ENCODE data around the gene WFIKKN2. TPM values are rescaled to one million over a fixed set of nuclear protein-coding genes. Genes with fewer than 3 reads are reported as not detected.

The WFIKKN2 gene
- total and polyA plus RNA-seq, 2 of the 13 experiments (the other 11 are each of a cell fraction or from before 2014, with no cell fraction given): not detected

DNA sequence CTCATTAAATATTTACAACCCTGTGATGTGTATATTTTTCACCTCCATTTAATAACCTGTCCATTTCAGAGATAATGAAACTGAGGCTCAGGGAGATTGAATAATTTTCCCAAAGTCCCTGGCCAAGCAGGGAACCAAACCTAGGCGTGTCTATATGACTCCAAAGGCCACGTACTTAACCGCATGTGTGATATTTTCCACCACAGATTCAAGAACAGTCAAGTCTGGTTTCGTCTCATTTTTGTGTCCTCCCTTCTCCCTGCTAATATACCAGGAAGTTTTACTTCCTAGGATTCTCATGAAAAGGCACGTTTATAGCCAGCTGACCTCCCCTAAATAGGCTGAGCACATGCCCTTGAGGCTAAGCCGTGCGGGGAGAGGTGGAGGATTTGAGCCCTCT, 15.3 kb downstream of the WFIKKN2 start (continued):
- TF ChIP-seq ZNF484 (CRISPR knock-in tag; IDR thresholded peaks at IDR 0.05; ENCODE audit: borderline replicate concordance, low read depth) (no peak), TRIM24 (CRISPR knock-in tag; IDR thresholded peaks at IDR 0.05) (no peak), ARNTL (CRISPR knock-in tag; IDR thresholded peaks at IDR 0.05) (0 out of 2 replicates have a peak, but pooled peaks have one; percentile 35)

DNA sequence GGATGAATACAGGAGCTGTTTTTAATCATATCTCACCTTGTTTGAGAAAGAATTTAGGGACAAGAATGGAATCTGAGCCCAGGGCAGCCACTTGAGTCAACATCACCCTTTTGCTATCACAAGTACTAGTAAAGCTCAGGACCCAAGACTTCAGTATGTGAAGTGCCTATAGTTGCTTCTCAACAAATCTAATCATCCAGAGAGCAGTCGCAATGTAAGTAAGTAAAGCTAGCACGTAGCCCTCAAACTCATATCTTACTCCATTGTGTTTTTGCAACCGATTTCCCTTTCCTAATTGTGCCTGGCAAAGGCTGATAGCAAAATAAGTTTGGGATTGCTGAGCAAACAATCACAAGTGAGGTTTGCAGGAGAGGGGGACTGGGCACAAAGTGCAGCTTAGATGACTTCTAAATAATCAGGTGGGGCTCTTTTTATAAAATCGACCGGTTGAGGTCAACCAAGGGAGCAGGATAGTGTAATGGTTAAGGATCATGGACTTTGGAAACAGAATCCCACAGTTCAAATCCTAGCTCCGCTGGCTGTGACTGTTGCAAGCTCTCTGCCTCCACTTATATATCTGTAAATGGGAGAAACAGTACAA, 17.7 kb downstream of the WFIKKN2 start:
- intact Hi-C loops (cut with micrococcal nuclease; ENCODE audit: unreplicated experiment): loop anchor here (1.0 kb wide), 1 partner anchor 10 kb away; no protein-coding TSS in a partner anchor
- no TSS peak for BruUV-seq (replicated peaks)
- CTCF ChIA-PET (ENCODE audit: low intra/inter-chr PET ratio, low total read pairs): interaction anchor here (1.1 to 3.5 kb wide), 5 partner anchors 11 to 104 kb away, joined by 3 to 24 read pairs (median 7); no protein-coding TSS in a partner anchor
- TF ChIP-seq IKZF1 (IDR thresholded peaks at IDR 0.05): no peak
- no peak for TF ChIP-seq ZBTB20 (CRISPR knock-in tag; IDR thresholded peaks at IDR 0.05; ENCODE audit: borderline replicate concordance, low read depth)
- TF ChIP-seq, protein P1, sequence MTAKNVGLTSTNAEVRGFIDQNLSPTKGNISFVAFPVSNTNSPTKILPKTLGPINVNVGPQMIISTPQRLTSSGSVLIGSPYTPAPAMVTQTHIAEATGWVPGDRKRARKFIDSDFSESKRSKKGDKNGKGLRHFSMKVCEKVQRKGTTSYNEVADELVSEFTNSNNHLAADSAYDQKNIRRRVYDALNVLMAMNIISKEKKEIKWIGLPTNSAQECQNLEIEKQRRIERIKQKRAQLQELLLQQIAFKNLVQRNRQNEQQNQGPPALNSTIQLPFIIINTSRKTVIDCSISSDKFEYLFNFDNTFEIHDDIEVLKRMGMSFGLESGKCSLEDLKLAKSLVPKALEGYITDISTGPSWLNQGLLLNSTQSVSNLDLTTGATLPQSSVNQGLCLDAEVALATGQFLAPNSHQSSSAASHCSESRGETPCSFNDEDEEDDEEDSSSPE (CRISPR knock-in tag; IDR thresholded peaks at IDR 0.05): peak; percentile 19; the same call in 1 of the 2 replicates
- TF ChIP-seq ZNF207 (IDR thresholded peaks at IDR 0.05; ENCODE audit: borderline replicate concordance): no peak
- TF ChIP-seq, protein P2, sequence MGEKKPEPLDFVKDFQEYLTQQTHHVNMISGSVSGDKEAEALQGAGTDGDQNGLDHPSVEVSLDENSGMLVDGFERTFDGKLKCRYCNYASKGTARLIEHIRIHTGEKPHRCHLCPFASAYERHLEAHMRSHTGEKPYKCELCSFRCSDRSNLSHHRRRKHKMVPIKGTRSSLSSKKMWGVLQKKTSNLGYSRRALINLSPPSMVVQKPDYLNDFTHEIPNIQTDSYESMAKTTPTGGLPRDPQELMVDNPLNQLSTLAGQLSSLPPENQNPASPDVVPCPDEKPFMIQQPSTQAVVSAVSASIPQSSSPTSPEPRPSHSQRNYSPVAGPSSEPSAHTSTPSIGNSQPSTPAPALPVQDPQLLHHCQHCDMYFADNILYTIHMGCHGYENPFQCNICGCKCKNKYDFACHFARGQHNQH (CRISPR knock-in tag; IDR thresholded peaks at IDR 0.05): peak; percentile 76
- TF ChIP-seq ZKSCAN1 (IDR thresholded peaks at IDR 0.05; ENCODE audit: low read length): no peak
- TF ChIP-seq, protein P3, sequence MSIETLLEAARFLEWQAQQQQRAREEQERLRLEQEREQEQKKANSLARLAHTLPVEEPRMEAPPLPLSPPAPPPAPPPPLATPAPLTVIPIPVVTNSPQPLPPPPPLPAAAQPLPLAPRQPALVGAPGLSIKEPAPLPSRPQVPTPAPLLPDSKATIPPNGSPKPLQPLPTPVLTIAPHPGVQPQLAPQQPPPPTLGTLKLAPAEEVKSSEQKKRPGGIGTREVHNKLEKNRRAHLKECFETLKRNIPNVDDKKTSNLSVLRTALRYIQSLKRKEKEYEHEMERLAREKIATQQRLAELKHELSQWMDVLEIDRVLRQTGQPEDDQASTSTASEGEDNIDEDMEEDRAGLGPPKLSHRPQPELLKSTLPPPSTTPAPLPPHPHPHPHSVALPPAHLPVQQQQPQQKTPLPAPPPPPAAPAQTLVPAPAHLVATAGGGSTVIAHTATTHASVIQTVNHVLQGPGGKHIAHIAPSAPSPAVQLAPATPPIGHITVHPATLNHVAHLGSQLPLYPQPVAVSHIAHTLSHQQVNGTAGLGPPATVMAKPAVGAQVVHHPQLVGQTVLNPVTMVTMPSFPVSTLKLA (IDR thresholded peaks at IDR 0.05): no peak
- no peak for TF ChIP-seq FOXA1 (IDR thresholded peaks at IDR 0.05)
- 0 out of 2 replicates have a peak, but pooled peaks have one; percentile 2 for TF ChIP-seq FOXA1 (CRISPR knock-in tag; IDR thresholded peaks at IDR 0.05)
- TF ChIP-seq, protein P4, sequence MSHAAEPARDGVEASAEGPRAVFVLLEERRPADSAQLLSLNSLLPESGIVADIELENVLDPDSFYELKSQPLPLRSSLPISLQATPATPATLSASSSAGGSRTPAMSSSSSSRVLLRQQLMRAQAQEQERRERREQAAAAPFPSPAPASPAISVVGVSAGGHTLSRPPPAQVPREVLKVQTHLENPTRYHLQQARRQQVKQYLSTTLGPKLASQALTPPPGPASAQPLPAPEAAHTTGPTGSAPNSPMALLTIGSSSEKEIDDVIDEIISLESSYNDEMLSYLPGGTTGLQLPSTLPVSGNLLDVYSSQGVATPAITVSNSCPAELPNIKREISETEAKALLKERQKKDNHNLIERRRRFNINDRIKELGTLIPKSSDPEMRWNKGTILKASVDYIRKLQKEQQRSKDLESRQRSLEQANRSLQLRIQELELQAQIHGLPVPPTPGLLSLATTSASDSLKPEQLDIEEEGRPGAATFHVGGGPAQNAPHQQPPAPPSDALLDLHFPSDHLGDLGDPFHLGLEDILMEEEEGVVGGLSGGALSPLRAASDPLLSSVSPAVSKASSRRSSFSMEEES (CRISPR knock-in tag; IDR thresholded peaks at IDR 0.05): peak; percentile 21; the same call in 1 of the 2 replicates
- no peak for TF ChIP-seq MXD4 (CRISPR knock-in tag; IDR thresholded peaks at IDR 0.05)
- TF ChIP-seq SOX5 (CRISPR knock-in tag; IDR thresholded peaks at IDR 0.05; ENCODE audit: borderline replicate concordance): peak; percentile 57; the same call in 1 of the 2 replicates
- peak; percentile 80 for TF ChIP-seq RXRB (CRISPR knock-in tag; IDR thresholded peaks at IDR 0.05; ENCODE audit: borderline replicate concordance)
- peak; percentile 55; the same call in 1 of the 2 replicates for TF ChIP-seq HOXA3 (CRISPR knock-in tag; IDR thresholded peaks at IDR 0.05)
- TF ChIP-seq NFYC (CRISPR knock-in tag; IDR thresholded peaks at IDR 0.05): peak; percentile 25; the same call in 1 of the 2 replicates

More for the DNA sequence above, 17.7 kb downstream of the WFIKKN2 start:
- peak overlapping the region; percentile 62 for H2AFZ ChIP-seq (ENCODE audit: low read length)
- WGBS (ENCODE audit: low lambda C conversion rate): 0% methylated on average over 6 of the region's 6 CpGs
- 0 out of 2 replicates have a peak overlapping the region, but pooled peaks have one; percentile 36 for H3K9ac ChIP-seq (ENCODE audit: insufficient read depth, low read depth, low read length)
- FAIRE-seq: peak; percentile 18
- peak; percentile 74 for DNase-seq (ENCODE audit: low spot score)
- peaks cover 0 to 8% of the 10 kb centered on the region in 2 experiments; a peak in 2 of 5 replicates for H3K27me3 ChIP-seq (ENCODE audit: control insufficient read depth in 1 of 2, insufficient read depth in 2 of 2, low read length in 2 of 2)
- H3K36me3 ChIP-seq (replicated peaks in 1 of 2; ENCODE audit: control insufficient read depth in 1 of 2, insufficient read depth in 2 of 2, low read length in 2 of 2): no peaks in the 10 kb centered on the region
- ATAC-seq: peak; percentile 46
- POLR2A ChIA-PET: interaction anchor here (0.6 to 10.6 kb wide), 25 partner anchors 9 to 1999 kb away, joined by 3 to 333 read pairs (median 6); partner anchors contain the start of genes LUC7L3, NME1 and TOB1
- no peaks in the 10 kb centered on the region for H4K20me1 ChIP-seq (ENCODE audit: insufficient read depth, low read length)
- no peaks in the 10 kb centered on the region for H3K79me2 ChIP-seq (ENCODE audit: insufficient read depth, low read length)
- H3K27ac ChIP-seq (ENCODE audit: extremely low read length, insufficient read depth, low read length): peak overlapping the region; percentile 49
- in situ Hi-C loops (cut with HindIII; ENCODE audit: extremely low pct_ligation_motif_present, low pct_unique_long_range_greater_than_20kb): no loop called here
- H3K4me1 ChIP-seq (ENCODE audit: insufficient read depth, low read length): peaks cover 76% of the 10 kb centered on the region
- H3K4me3 ChIP-seq (replicated peaks in 1 of 3; ENCODE audit: insufficient read depth in 1 of 3, low read depth in 2 of 3, low read length in 3 of 3): peak overlapping the region; percentile 29 to 64 (median 56); a peak in 5 of 6 replicates
- H3K9me3 ChIP-seq (ENCODE audit: low read length): 0 out of 2 replicates have a peak, but pooled peaks cover 6% of the 10 kb centered on the region
- H3K4me2 ChIP-seq (ENCODE audit: low read depth, low read length): peak overlapping the region; percentile 89
